Liver (tissue), 9 donors: ENCODE data around the gene TMBIM6. TPM values are rescaled to one million over a fixed set of nuclear protein-coding genes. Genes with fewer than 3 reads are reported as not detected.

Source experiments
- DNase-seq: peaks from one replicate; pipeline ENCODE4 v3.0.0-alpha.2; 2017; ENCODE audit warnings: low spot score
- H3K27ac ChIP-seq, 2 donors: one replicate each; pipeline ENCODE4 v1.7.0; 2013; ENCODE audit warnings: inconsistent platforms in 2 of 2, low read length in 2 of 2, control low read depth in 1 of 2, low read depth in 1 of 2, mild to moderate bottlenecking in 1 of 2
- H3K27me3 ChIP-seq, 4 donors: one replicate each; pipeline versions ENCODE4 v1.6.1 to v1.7.0; 2013; ENCODE audit warnings: low read length in 3 of 4, inconsistent platforms in 1 of 4, mild to moderate bottlenecking in 1 of 4, moderate library complexity in 1 of 4; ENCODE audit not compliant: control insufficient read depth in 4 of 4, insufficient read depth in 4 of 4
- H3K36me3 ChIP-seq, 4 donors: one replicate each; pipeline versions ENCODE4 v1.6.1 to v1.7.0; 2013; ENCODE audit warnings: low read length in 3 of 4, mild to moderate bottlenecking in 3 of 4, low read depth in 1 of 4, moderate library complexity in 1 of 4; ENCODE audit not compliant: control insufficient read depth in 4 of 4, insufficient read depth in 3 of 4
- H3K4me1 ChIP-seq, 4 donors: one replicate each; pipeline versions ENCODE4 v1.6.1 to v1.7.0; 2013; ENCODE audit warnings: low read length in 3 of 4, mild to moderate bottlenecking in 3 of 4, moderate library complexity in 1 of 4; ENCODE audit not compliant: control insufficient read depth in 4 of 4, insufficient read depth in 4 of 4
- H3K4me3 ChIP-seq, 3 donors: one replicate each; pipeline versions ENCODE4 v1.6.1 to v1.7.0; 2013; ENCODE audit warnings: low read length in 3 of 3, control low read depth in 1 of 3, low read depth in 1 of 3, mild to moderate bottlenecking in 1 of 3
- H3K9ac ChIP-seq, 2 donors: one replicate each; pipeline ENCODE4 v1.7.0; 2013; ENCODE audit warnings: low read length in 2 of 2, mild to moderate bottlenecking in 2 of 2, moderate library complexity in 2 of 2, control low read depth in 1 of 2, low read depth in 1 of 2
- H3K9me3 ChIP-seq, 4 donors: one replicate each; pipeline versions ENCODE4 v1.6.1 to v1.7.0; 2013; ENCODE audit warnings: low read length in 3 of 4; ENCODE audit not compliant: control insufficient read depth in 4 of 4
- ATF3 ChIP-seq: IDR thresholded peaks from 2 replicates; pipeline ENCODE4 v1.6.1; 2016; ENCODE audit warnings: antibody characterized with exemption
- CTCF ChIP-seq: fragments of 150-350 bp; IDR thresholded peaks from 2 replicates; pipeline ENCODE4 v1.5.1; 2017; ENCODE audit warnings: improper control_type of control experiment, low read depth, low read length; ENCODE audit not compliant: missing input control
- EGR1 ChIP-seq, 2 donors: IDR thresholded peaks; 2 replicates each; pipeline ENCODE4 v1.6.1; 2016 to 2018; ENCODE audit warnings: antibody characterized with exemption in 2 of 2, low read depth in 2 of 2
- FOXA1 ChIP-seq: IDR thresholded peaks from 2 replicates; pipeline ENCODE4 v1.6.1; 2016; ENCODE audit warnings: antibody characterized with exemption
- GABPA ChIP-seq, 2 donors: IDR thresholded peaks in 1 of 2; conservative IDR thresholded peaks in 1 of 2; 2 replicates each; pipeline ENCODE4 v1.6.1; 2016; ENCODE audit warnings: antibody characterized with exemption in 2 of 2, mild to moderate bottlenecking in 1 of 2, moderate library complexity in 1 of 2
- HNF4A ChIP-seq, 2 donors: conservative IDR thresholded peaks; 2 replicates each; pipeline ENCODE4 v1.6.1; 2016; ENCODE audit warnings: antibody characterized with exemption in 2 of 2, mild to moderate bottlenecking in 2 of 2
- JUND ChIP-seq, 2 donors: IDR thresholded peaks; 2 replicates each; pipeline ENCODE4 v1.6.1; 2016; ENCODE audit warnings: antibody characterized with exemption in 2 of 2
- MAX ChIP-seq: IDR thresholded peaks from 2 replicates; pipeline ENCODE4 v1.6.1; 2016; ENCODE audit warnings: antibody characterized with exemption
- NR2F2 ChIP-seq: IDR thresholded peaks from 2 replicates; pipeline ENCODE4 v1.6.1; 2016; ENCODE audit warnings: antibody characterized with exemption
- RAD21 ChIP-seq, 2 donors: IDR thresholded peaks; 2 replicates each; pipeline ENCODE4 v1.6.1; 2016; ENCODE audit warnings: antibody characterized with exemption in 2 of 2, mild to moderate bottlenecking in 2 of 2
- REST ChIP-seq: IDR thresholded peaks from 2 replicates; pipeline ENCODE4 v1.6.1; 2016; ENCODE audit warnings: antibody characterized with exemption, mild to moderate bottlenecking
- SP1 ChIP-seq: IDR thresholded peaks from 2 replicates; pipeline ENCODE4 v1.6.1; 2018; ENCODE audit warnings: antibody characterized with exemption, mild to moderate bottlenecking
- TAF1 ChIP-seq: conservative IDR thresholded peaks from 2 replicates; pipeline ENCODE4 v1.6.1; 2016; ENCODE audit warnings: antibody characterized with exemption, mild to moderate bottlenecking
- YY1 ChIP-seq: IDR thresholded peaks from 2 replicates; pipeline ENCODE4 v1.6.1; 2016; ENCODE audit warnings: antibody characterized with exemption, mild to moderate bottlenecking
- ZBTB33 ChIP-seq: IDR thresholded peaks from 2 replicates; pipeline ENCODE4 v1.6.1; 2016; ENCODE audit warnings: antibody characterized with exemption
- WGBS: extraction: QIAGEN DNeasy Blood & Tissue Kit; methylation state at CpG from one replicate; pipeline ENCODE4 v1.1.7; 2013; 5-methylcytosine and 5-hydroxymethylcytosine counted together
- polyA plus RNA-seq, 2 donors: library from polyadenylated mRNA; stranded (reverse) in 1 of 2; unstranded in 1 of 2; fragments of 200-250 nt in 1 of 2; fragments of >200 nt in 1 of 2; fragmentation: Nextera tagmentation in 1 of 2; extraction: Ambion mirVana in 1 of 2; gene quantifications; one replicate each; pipeline versions ENCODE4 v1.2.1 to v1.2.3, GENCODE V29; 2013 to 2015
- total RNA-seq, 2 donors: library from RNA; depleted of rRNA; stranded (reverse); fragments of >200 nt; gene quantifications; one replicate each; pipeline ENCODE4 v1.2.3, GENCODE V29; 2014
- donor health status: healthy.
- donor health status: healthy.
- donor health status: healthy.
- donor health status: healthy.
- donor health status: healthy.

TMBIM6 gene
- total and polyA plus RNA-seq, 4 donors, result 464 to 1,207 (median 713) TPM

GRCh38 chr12:49703647-49704137 is 37.7 kb upstream of the TMBIM6 start:
- H3K36me3 ChIP-seq, result no peaks in the 10 kb centered on the region
- no peak for TF ChIP-seq ZBTB33
- TF ChIP-seq NR2F2, result no peak
- TF ChIP-seq CTCF, result no peak
- no peak for TF ChIP-seq REST
- TF ChIP-seq EGR1 (IDR thresholded peaks at IDR 0.05; ENCODE audit: low read depth in 2 of 2), result no peak
- no peak for TF ChIP-seq RAD21 (IDR thresholded peaks at IDR 0.05)
- no peak for TF ChIP-seq HNF4A (conservative IDR thresholded peaks at IDR 0.05)
- no peak for TF ChIP-seq FOXA1
- TF ChIP-seq SP1, result no peak
- no peak for TF ChIP-seq MAX
- TF ChIP-seq ATF3, result no peak
- no peak for TF ChIP-seq TAF1
- TF ChIP-seq GABPA (IDR thresholded peaks at IDR 0.05 in 1 of 2, conservative IDR thresholded peaks at IDR 0.05 in 1 of 2), result no peak
- no peak for TF ChIP-seq YY1
- DNase-seq, result no peak
- H3K4me3 ChIP-seq, result no peak overlapping the region
- no peaks in the 10 kb centered on the region for H3K9me3 ChIP-seq
- no peaks in the 10 kb centered on the region for H3K27me3 ChIP-seq
- peaks cover 3 to 8% (median 5%) of the 10 kb centered on the region in 4 donors for H3K4me1 ChIP-seq
- H3K27ac ChIP-seq, result no peak overlapping the region
- no peak overlapping the region for H3K9ac ChIP-seq
- WGBS, result 80% methylated on average over 3 of the region's 3 CpGs

GRCh38 chr12:49705479-49706134 is 35.8 kb upstream of the TMBIM6 start:
- H3K36me3 ChIP-seq, result no peaks in the 10 kb centered on the region
- peak overlapping the region in 2 of 3 donors; percentile 46 to 66 for H3K4me3 ChIP-seq
- WGBS, result 66% methylated on average over 10 of the region's 10 CpGs
- peaks cover 3 to 4% (median 3%) of the 10 kb centered on the region in 4 donors for H3K4me1 ChIP-seq
- H3K9ac ChIP-seq, result no peak overlapping the region
- H3K9me3 ChIP-seq, result no peaks in the 10 kb centered on the region
- DNase-seq, result no peak
- no peaks in the 10 kb centered on the region for H3K27me3 ChIP-seq
- H3K27ac ChIP-seq, result peak overlapping the region; percentile 21 to 39
- no peak for TF ChIP-seq ATF3
- TF ChIP-seq MAX, result no peak
- no peak for TF ChIP-seq FOXA1
- TF ChIP-seq JUND (IDR thresholded peaks at IDR 0.05), result no peak
- no peak for TF ChIP-seq HNF4A (conservative IDR thresholded peaks at IDR 0.05)
- no peak for TF ChIP-seq REST
- no peak for TF ChIP-seq EGR1 (IDR thresholded peaks at IDR 0.05; ENCODE audit: low read depth in 2 of 2)
- no peak for TF ChIP-seq ZBTB33
